ENCODE results near the gene TNK2.
"Not testable (repeated sequence)": the region's sequence is repeated elsewhere in the genome, so short reads cannot be mapped to it uniquely, and the experiment has no call there.

The TNK2 gene

DNA sequence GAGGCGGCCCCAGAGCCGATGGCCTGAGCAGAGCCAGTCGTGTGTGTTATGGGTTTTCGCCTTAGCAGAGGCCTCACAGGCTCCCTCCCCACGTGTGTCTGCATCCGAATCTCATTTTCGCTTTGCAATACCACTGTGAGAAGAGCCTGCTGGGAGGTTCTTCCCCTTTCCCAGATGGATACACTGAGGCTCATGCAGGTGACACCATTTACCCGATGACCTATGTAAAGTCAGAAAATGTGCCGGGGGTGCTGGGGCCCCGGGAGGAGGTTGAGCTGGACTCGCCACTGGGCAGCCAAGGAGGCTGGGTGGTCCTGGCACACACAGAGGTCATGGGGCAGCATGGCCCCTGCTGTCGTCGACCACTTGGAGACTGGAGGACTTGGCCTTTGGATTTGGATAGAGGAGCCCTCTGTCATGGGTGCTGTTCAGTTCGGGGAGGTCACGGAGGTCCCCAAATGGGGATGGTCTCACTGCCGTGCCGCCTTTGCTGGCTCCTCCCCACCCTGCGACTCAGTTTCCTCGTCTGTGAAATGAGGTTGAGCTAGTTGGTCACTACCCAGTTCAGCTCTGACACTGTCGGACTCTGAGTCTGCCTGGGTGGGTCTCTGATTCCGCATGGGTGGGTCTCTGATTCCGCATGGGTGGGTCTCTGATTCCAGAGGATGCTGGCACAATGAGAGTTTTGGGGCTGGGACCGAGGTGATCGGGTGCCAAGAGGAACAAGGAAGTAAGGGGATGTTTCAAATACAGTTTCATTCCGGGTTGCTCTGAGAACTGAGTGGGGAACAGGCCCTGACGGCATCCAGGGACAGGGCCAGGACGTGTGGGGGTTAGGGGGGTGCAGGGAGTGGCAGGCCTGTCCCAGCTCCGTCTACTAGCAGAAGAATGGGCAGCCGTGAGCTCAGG lies 73.4 kb downstream of the TNK2 start:
- no peaks in the 10 kb centered on the region for H3K27me3 ChIP-seq
- H3K4me3 ChIP-seq (ENCODE audit: low read depth, low read length): no peak overlapping the region
- TF ChIP-seq, protein P1, sequence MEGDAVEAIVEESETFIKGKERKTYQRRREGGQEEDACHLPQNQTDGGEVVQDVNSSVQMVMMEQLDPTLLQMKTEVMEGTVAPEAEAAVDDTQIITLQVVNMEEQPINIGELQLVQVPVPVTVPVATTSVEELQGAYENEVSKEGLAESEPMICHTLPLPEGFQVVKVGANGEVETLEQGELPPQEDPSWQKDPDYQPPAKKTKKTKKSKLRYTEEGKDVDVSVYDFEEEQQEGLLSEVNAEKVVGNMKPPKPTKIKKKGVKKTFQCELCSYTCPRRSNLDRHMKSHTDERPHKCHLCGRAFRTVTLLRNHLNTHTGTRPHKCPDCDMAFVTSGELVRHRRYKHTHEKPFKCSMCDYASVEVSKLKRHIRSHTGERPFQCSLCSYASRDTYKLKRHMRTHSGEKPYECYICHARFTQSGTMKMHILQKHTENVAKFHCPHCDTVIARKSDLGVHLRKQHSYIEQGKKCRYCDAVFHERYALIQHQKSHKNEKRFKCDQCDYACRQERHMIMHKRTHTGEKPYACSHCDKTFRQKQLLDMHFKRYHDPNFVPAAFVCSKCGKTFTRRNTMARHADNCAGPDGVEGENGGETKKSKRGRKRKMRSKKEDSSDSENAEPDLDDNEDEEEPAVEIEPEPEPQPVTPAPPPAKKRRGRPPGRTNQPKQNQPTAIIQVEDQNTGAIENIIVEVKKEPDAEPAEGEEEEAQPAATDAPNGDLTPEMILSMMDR (IDR thresholded peaks at IDR 0.05; ENCODE audit: low read depth, low read length): no peak
- no peaks in the 10 kb centered on the region for H3K36me3 ChIP-seq
- no peaks in the 10 kb centered on the region for H3K9me3 ChIP-seq
- DNase-seq: no peak
- no peaks in the 10 kb centered on the region for H3K4me1 ChIP-seq

DNA sequence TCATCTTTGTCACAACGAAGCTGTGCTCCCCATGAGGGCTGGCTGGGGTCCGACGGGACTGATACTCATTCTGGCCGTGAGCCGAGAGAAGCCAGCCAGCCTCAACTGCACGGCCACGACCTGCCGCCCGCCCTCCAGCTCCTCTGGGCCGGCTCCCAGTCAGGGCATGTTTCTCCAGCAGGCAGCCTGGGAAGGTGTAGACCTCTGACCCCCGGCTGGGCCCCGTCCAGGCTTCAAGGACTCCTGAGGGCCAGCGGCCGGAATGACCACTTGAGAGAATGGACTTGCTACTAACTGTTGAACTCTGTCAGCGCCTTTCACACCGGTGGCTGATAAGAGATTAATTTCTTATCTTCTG lies 78.5 kb downstream of the TNK2 start:
- H3K27me3 ChIP-seq: no peaks in the 10 kb centered on the region
- no peaks in the 10 kb centered on the region for H3K4me1 ChIP-seq
- TF ChIP-seq, protein P1 (IDR thresholded peaks at IDR 0.05; ENCODE audit: low read depth, low read length): no peak
- H3K4me3 ChIP-seq (ENCODE audit: low read depth, low read length): no peak overlapping the region
- H3K36me3 ChIP-seq: no peaks in the 10 kb centered on the region
- no peak for DNase-seq
- no peaks in the 10 kb centered on the region for H3K9me3 ChIP-seq

DNA sequence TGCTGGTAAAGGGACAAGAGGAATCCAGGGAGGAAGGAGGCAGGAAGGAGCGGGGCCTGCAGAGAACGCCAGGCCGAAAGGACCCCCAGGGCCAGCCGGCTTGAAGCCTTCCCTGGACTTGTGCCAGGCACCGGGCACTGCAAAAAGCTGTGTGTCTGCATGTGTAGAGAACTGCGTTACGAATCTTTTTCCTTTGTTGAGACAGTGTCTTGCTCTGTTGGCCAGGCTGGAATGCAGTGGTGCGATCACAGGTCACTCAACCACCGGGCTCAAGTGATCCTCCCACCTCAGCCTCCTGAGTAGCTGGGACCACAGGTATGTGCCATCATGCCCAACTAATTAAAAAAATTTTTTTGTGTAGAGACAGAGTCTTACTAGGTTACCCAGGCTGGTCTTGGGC lies 79.6 kb downstream of the TNK2 start:
- TF ChIP-seq, protein P1 (IDR thresholded peaks at IDR 0.05; ENCODE audit: low read depth, low read length): no peak
- no peaks in the 10 kb centered on the region for H3K9me3 ChIP-seq
- H3K27me3 ChIP-seq: no peaks in the 10 kb centered on the region
- no peaks in the 10 kb centered on the region for H3K4me1 ChIP-seq
- H3K4me3 ChIP-seq (ENCODE audit: low read depth, low read length): no peak overlapping the region
- H3K36me3 ChIP-seq: no peaks in the 10 kb centered on the region
- DNase-seq: no peak

DNA sequence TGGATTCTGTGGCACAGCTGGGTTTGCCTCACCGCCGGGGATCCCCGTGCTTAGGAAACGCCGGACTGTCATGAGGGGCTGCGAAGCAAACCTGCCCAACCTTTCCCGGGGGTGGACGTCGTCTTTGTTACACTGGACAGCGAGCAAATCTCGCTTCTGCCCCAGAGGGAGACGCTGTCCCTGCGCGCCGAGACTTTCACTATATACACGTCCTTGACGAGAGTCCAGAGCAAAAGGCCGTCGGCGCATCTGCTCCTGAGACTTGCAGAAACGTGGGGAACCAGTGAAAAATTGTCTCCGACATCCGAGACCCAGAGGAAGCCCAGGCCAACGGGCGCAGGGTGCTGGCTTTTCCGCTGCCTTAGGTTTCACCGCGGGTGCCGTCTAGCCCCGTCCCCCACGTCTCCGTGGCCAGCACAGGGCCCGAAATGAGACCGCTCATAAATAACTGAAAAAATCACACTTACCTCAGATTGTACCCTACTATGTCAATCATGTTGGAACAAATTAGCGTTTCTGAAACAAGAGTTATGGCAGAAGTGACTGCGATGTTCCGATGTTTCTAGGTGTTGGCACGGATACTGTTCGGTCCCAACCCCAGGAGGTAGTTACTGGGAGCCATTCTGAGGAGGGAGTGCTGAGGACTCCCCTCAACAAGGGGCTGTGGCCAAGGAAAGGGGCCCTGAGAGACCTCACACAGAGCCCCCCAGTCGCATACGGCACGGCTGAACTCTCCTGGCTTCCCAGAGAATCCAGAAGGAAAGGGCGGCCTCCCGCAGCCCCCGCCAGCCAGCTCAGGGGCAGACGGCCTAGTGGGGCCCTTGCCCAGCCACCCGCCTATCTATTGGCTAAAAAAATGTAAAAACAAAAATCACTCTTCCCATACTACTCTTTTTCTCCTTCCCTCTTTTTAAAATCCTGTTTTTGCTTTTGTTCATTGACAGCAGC lies 82.2 kb downstream of the TNK2 start:
- H3K27me3 ChIP-seq: no peaks in the 10 kb centered on the region
- no peak overlapping the region for H3K4me3 ChIP-seq (ENCODE audit: low read depth, low read length)
- DNase-seq: no peak
- TF ChIP-seq, protein P1 (IDR thresholded peaks at IDR 0.05; ENCODE audit: low read depth, low read length): no peak
- H3K9me3 ChIP-seq: no peaks in the 10 kb centered on the region
- H3K4me1 ChIP-seq: no peaks in the 10 kb centered on the region; the same call in 1 of the 2 replicates
- H3K36me3 ChIP-seq: no peaks in the 10 kb centered on the region

DNA sequence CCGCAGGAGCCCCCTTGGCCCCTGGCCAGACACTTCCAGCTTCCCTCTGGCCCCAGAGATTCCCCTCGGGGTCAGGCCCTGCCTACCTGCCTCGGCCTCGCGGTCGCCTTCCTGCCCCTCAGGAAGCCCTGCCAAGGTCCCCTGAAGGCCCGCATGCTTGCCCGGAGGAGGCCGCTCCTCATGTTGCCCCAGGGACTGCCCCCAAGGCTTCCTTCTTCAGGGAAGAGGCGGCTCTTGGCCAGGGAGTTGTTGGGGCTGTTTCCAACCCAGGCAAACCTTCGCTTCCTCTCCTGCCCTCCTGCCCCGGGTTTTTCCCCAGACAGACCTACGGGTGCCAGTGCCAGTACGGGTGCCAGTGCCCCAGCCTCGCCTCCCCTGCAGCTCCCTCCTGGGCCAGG lies 83.2 kb downstream of the TNK2 start:
- Histone ChIP-seq H3K4me3 (ENCODE audit: low read depth, low read length) (no peak overlapping the region), H3K9me3 (no peaks in the 10 kb centered on the region), H3K4me1 (no peaks in the 10 kb centered on the region; the same call in 1 of the 2 replicates), H3K36me3 (no peaks in the 10 kb centered on the region), H3K27me3 (no peaks in the 10 kb centered on the region)
- DNase-seq: no peak
- TF ChIP-seq, protein P1 (IDR thresholded peaks at IDR 0.05; ENCODE audit: low read depth, low read length): no peak

DNA sequence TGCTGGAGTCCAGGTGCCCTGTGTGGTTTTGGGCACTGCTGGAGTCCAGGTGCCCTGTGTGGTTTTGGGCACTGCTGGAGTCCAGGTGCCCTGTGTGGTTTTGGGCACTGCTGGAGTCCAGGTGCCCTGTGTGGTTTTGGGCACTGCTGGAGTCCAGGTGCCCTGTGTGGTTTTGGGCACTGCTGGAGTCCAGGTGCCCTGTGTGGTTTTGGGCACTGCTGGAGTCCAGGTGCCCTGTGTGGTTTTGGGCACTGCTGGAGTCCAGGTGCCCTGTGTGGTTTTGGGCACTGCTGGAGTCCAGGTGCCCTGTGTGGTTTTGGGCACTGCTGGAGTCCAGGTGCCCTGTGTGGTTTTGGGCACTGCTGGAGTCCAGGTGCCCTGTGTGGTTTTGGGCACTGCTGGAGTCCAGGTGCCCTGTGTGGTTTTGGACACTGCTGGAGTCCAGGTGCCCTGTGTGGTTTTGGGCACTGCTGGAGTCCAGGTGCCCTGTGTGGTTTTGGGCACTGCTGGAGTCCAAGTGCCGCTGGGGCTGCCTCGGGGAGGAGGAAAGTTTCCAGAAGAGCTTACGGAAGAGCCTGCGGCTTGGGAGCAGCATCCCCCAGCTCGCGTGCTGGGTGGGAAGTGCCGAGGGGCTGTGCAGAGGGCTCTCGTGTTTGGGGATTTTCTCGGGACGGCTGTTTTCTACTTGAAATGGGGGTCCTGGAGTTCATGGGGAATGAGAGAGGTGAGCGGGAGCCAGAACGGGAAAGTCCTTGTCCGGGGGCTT lies 83.7 kb downstream of the TNK2 start:
- DNase-seq; H3K4me3 ChIP-seq (ENCODE audit: low read depth, low read length); H3K9me3 ChIP-seq; H3K27me3 ChIP-seq; H3K36me3 ChIP-seq; H3K4me1 ChIP-seq: not testable (repeated sequence)
